ENCODE results near the gene AEBP1.
"Not testable (repeated sequence)": the region's sequence is repeated elsewhere in the genome, so short reads cannot be mapped to it uniquely, and the experiment has no call there.

AEBP1 gene

GRCh38 chr7:44117801-44118429 is 13.8 kb downstream of the AEBP1 start:
- no peak for DNase-seq (ENCODE audit: low spot score)

GRCh38 chr7:44119829-44120380 is 15.8 kb downstream of the AEBP1 start:
- no peak for DNase-seq (ENCODE audit: low spot score)

- no peak for DNase-seq (ENCODE audit: low spot score)
These were observed 16.2 kb downstream of the AEBP1 start for GRCh38 chr7:44120395-44120794.

- DNase-seq (ENCODE audit: low spot score), result no peak
These were observed 17.7 kb downstream of the AEBP1 start for GRCh38 chr7:44121761-44122420.

GRCh38 chr7:44122529-44122928 is 18.4 kb downstream of the AEBP1 start:
- no peak for DNase-seq (ENCODE audit: low spot score)

- DNase-seq (ENCODE audit: low spot score), result peak; percentile 99
These were observed 19.3 kb downstream of the AEBP1 start, which contains the start of gene POLD2 for GRCh38 chr7:44123190-44124003. Gene POLD2 (minus strand): TSS chr7:44123548. CDS start chr7:44122053, 1,495 bp downstream.

- DNase-seq (ENCODE audit: low spot score), result no peak
These were observed 20.7 kb downstream of the AEBP1 start for GRCh38 chr7:44124822-44125202.

- not testable (repeated sequence) for DNase-seq (ENCODE audit: low spot score)
These were observed 22.4 kb downstream of the AEBP1 start for GRCh38 chr7:44126574-44126973.

GRCh38 chr7:44127161-44127560 is 23.0 kb downstream of the AEBP1 start:
- no peak for DNase-seq (ENCODE audit: low spot score)

- no peak for DNase-seq (ENCODE audit: low spot score)
These were observed 24.8 kb downstream of the AEBP1 start for GRCh38 chr7:44128721-44129582.

GRCh38 chr7:44131173-44132029 is 27.3 kb downstream of the AEBP1 start:
- no peak for DNase-seq (ENCODE audit: low spot score)

GRCh38 chr7:44132039-44132438 is 27.9 kb downstream of the AEBP1 start:
- DNase-seq (ENCODE audit: low spot score), result no peak

- no peak for DNase-seq (ENCODE audit: low spot score)
These were observed 29.1 kb downstream of the AEBP1 start for GRCh38 chr7:44133295-44133694.

GRCh38 chr7:44134943-44135628 is 30.9 kb downstream of the AEBP1 start:
- no peak for DNase-seq (ENCODE audit: low spot score)

- no peak for DNase-seq (ENCODE audit: low spot score)
These were observed 32.6 kb downstream of the AEBP1 start for GRCh38 chr7:44136731-44137130.

- no peak for DNase-seq (ENCODE audit: low spot score)
These were observed 34.6 kb downstream of the AEBP1 start for GRCh38 chr7:44138698-44139097.

- no peak for DNase-seq (ENCODE audit: low spot score)
These were observed 35.3 kb downstream of the AEBP1 start for GRCh38 chr7:44139311-44140010.

GRCh38 chr7:44140341-44140740 is 36.2 kb downstream of the AEBP1 start:
- DNase-seq (ENCODE audit: low spot score), result no peak

- no peak for DNase-seq (ENCODE audit: low spot score)
These were observed 37.2 kb downstream of the AEBP1 start, which contains the start of gene MYL7 for GRCh38 chr7:44141221-44141850. Gene MYL7 (minus strand): TSS chr7:44141332. CDS start chr7:44141305, 27 bp downstream.
